ENCODE measurements around the gene CCDC51.
A peak's percentile ranks its signal among the peaks of the same experiment; 100 is the strongest.
"Not testable (repeated sequence)": the region's sequence is repeated elsewhere in the genome, so short reads cannot be mapped to it uniquely, and the experiment has no call there.

The CCDC51 gene

GRCh38 chr3:48465531-48466378 lies 25.8 kb upstream of the CCDC51 start:
- peak; percentile 64 for FAIRE-seq

DNA sequence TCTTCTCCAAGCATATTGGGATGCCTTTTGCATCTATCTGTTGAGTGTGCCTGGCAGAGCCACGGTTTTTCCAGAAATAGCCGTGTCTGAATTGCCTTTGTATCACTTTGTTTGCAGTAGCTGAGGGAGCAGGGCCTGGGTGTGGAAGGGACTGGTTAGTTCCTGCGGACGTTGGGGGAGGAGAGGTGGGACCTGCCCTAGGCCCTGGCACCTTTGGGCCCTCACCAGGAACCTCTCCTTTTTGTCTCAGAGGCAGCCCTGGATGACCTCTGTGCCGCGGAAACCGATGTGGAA lies 25.3 kb upstream of the CCDC51 start:
- no peak for FAIRE-seq

DNA sequence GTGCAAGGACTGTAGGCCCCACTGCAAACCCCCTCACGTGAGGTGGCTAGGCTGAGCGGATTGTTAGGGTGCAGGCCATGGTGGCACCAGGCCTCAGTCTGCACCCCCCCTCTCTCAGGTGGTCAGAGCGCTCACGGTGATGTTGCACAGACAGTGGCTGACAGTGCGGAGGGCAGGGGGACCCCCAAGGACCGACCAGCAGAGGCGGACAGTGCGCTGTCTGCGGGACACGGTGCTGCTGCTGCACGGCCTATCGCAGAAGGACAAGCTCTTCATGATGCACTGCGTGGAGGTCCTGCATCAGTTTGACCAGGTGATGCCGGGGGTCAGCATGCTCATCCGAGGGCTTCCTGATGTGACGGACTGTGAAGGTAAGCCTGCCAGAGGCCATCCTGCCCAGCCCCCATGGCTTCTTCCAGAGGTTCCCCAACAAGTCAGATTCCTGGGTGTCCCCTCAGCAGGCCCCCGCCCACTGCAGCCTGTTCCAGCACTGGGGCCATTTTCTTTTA lies 24.8 kb upstream of the CCDC51 start:
- no peak for FAIRE-seq

- FAIRE-seq, result no peak
These were observed 23.8 kb upstream of the CCDC51 start for GRCh38 chr3:48463703-48464102.

DNA sequence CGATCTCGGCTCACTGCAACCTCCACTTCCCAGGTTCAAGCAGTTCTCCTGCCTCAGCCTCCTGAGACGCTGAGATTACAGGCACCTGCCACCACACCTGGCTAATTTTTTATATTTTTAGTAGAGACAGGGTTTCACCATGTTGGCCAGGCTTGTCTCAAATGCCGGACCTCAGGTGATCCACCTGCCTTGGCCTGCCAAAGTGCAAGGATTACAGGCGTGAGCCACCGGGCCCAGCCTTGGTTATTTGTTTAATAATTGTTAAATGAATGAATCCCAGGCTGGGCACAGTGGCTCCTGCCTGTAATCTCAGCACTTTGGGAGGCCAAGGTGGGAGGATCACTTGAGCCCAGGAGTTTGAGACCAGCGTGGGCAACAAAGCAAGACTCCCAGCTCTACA lies 21.8 kb upstream of the CCDC51 start:
- not testable (repeated sequence) for FAIRE-seq

DNA sequence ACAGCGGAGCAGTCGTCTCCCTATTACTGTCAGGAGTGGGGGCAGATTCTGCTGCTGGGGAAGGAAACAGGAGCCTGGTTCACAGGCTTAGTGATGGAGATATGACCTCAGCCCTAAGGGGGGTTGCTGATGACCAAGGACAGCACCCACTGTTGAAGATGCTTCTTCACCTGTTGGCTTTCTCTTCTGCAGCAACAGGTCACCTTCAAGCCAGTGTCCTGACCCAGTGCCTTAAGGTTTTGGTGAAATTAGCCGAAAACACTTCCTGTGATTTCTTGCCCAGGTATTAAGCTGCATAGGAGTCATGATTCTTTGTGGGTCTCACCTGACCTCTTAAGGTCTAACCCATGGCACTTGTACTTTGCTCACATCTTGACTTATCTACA lies 20.6 kb upstream of the CCDC51 start:
- FAIRE-seq, result no peak

GRCh38 chr3:48459773-48460516 lies 20.0 kb upstream of the CCDC51 start:
- no peak for FAIRE-seq

GRCh38 chr3:48459331-48459730 lies 19.4 kb upstream of the CCDC51 start:
- FAIRE-seq, result no peak

- FAIRE-seq, result no peak
These were observed 16.5 kb upstream of the CCDC51 start for GRCh38 chr3:48456456-48456855.

- no peak for FAIRE-seq
These were observed 11.4 kb upstream of the CCDC51 start for GRCh38 chr3:48451270-48451669.

DNA sequence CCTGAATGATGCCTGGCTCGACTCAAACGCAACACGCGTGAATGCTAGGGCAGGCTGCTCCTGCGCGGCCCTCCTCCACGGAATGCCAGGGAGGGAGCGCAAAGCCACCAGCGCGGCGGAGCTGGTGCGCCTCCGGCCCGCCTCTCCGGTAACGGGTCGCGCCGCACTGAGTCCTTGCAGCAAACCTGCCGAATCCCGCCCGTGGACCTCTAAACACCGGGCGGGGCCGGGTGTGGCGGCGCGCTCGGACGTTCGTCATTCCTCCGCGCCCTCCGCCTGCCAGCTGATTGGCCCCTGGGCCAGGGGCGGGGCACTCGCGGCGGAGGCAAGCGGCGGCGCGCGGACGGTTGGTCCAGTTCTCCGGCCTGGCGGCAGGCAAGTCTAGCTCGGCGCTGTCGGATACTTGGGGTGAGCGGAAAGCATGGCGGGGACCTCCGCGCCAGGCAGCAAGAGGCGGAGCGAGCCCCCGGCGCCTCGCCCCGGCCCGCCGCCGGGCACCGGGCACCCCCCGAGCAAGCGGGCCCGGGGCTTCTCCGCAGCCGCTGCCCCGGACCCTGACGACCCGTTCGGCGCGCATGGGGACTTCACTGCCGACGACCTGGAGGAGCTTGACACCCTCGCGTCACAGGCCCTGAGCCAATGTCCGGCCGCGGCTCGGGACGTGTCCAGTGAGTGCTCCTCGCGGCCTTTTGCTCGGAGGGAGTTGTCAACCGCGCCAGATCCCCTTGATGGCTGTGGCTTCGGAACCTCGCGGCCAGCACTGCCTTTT lies 6.7 kb upstream of the CCDC51 start, which contains the start of gene ATRIP:
TSS of gene ATRIP (plus strand) at position 313 of the 769 bp plus-strand sequence. CDS start at position 422, 109 bp downstream.
- FAIRE-seq, result no peak

- no peak for FAIRE-seq
These were observed 6.1 kb upstream of the CCDC51 start for GRCh38 chr3:48446043-48446424.

DNA sequence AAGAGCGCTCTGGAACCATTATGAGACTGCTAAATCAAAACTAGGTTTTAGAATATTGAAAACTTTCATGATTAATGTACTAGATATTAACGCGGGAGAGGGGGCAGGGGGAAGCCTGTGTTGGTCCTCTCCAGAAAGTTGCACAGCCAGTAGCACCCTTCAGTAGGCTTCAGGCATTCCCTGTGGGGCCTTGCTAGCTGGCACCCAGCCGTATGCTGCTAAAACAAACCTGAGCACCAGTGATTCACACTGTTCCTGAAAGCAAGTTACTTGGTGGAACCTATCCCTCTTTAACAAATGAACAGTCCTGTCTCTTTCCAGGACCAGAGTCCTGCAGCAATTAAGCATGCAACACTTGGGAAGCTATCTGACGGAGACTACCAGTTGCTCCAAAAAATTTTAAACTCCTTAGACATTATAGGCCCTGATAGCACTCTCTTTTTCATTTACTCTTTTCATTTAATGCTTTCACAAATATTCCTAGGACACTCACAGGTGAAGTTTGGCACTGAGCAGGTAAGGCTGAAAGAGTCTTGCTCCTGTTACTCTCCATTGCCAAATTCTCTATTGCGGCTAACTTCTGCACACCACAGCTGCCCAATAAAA lies 5.5 kb upstream of the CCDC51 start:
- FAIRE-seq, result no peak

DNA sequence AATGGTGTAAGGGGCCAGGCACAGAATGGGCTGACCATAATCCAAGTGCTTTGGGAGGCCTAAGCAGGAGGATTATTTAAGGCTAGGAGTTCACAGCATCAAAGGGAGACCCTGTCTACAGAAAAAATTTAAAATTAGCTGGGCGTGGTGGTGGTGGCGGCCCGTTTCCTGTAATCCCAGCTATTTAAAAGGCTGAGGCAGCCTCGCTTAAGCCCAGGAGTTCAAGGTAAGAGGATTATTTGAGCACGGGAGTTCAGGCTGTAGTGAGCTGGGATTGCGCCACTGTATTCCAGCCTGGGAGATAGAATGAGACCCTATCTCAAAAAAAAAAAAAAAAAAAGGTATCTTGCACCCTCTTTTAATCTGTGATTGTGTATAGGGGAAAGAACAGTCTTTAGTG lies 2.0 kb upstream of the CCDC51 start:
- FAIRE-seq, result no peak

- no peak for FAIRE-seq
These were observed 655 bp upstream of the CCDC51 start for GRCh38 chr3:48440590-48440958.

DNA sequence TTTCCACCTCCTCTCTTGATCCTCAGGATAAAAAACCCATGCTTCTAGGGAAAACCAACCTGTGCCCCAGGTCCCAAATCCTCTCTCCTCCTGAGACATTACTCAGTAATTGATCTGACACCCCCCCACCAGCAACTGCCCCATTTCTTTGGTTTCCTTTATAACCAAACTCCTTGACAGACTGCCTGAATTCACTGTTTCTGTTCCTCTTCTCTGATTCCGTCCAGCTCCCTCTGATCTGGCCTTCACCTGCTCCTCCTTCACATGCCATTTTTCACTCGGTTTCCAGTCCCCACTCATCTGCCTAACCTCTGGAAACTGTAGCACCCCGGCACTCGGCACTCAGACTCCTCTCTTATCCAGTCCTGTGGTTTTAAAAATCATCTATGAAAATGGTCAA lies 2.1 kb downstream of the CCDC51 start:
- FAIRE-seq, result no peak

- no peak for FAIRE-seq
These were observed 3.1 kb downstream of the CCDC51 start for GRCh38 chr3:48436855-48437254.

GRCh38 chr3:48436477-48436787 lies 3.5 kb downstream of the CCDC51 start:
- no peak for FAIRE-seq

GRCh38 chr3:48435774-48436476 lies 4.0 kb downstream of the CCDC51 start:
- FAIRE-seq, result no peak

GRCh38 chr3:48435223-48435595 lies 4.7 kb downstream of the CCDC51 start:
- FAIRE-seq, result no peak

DNA sequence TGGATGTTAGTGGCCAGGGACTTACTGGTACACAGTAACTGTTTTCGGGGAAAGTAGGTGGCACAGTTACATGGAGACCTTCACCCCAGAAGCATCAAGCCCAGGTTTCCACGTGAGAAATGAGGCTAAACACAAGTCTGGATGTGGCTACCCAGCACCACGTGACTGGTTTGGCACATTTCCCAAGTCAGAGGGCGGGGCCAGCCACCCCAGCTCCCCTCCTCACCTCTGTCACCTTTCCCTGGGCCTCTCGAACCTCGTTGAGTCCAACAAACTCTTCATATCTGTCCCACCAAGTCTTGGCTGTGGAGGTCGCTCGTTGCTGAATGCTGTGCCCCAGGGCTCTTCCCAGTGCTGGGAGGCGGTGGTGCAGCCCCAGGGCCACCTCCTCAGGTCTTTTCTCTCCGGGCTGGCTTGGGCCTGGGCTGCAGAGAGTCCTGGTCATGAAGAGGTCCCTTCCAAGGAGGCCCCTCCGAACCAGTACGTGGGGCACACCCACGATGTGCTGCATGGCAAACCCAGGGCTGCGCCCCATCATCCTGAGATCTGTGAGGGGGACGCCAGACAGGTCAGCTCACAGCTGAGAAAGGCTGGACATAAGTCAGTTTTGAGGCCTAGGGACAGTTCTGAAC lies 5.2 kb downstream of the CCDC51 start:
- no peak for FAIRE-seq

Data from colon (tissue), 2 donors.